HG03045 (cell line): ENCODE results near the gene PEX1.
A peak's percentile ranks its signal among the peaks of the same experiment; 100 is the strongest.
"Not testable (repeated sequence)": the region's sequence is repeated elsewhere in the genome, so short reads cannot be mapped to it uniquely, and the experiment has no call there.

Source experiments
- ATAC-seq: cut with Tn5 transposase; IDR thresholded peaks from one replicate; pipeline ENCODE4 v1.9.1; 2021; ENCODE audit warnings: mild to moderate bottlenecking, moderate library complexity; ENCODE audit not compliant: unreplicated experiment

PEX1 gene

DNA sequence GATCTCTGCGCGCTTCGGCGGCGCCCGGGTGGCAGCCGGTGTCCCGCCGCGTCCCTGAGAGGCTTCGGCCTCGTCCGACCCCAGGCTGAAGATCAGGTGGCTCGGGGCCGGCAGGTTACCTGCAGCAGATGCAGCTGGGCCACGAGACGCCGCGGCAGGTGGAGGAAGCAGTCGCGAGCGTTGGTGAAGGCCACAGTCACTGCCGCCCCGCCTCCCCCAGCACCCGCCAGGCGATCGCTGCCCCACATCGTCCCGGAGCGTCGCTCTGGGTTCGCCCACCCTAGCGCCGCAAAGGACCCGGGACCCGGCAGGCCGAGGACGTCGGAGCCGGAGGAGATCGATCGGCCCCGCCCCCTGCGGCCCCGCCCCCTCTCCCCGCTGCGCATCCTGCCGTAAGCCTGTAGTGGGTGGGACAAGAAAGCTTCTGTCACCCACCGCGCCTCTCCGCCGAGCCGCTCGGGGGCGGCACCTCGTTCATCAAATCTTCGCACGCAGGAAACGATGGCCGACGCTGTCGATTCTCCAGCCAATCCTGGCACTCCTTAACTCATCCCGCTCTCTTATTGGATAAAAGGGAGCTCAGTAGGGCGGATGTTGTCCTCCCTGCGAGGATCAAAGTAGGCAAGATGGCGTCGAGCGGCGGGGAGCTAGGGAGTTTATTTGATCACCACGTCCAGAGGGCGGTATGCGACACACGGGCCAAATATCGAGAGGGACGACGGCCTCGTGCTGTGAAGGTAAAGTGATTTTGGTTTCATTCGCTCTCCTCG is at the start of gene PEX1, which contains the start of gene RBM48:
Gene PEX1 (minus strand): TSS at position 333 of the 770 bp plus-strand sequence. CDS start 85 bp downstream, at position 248.
Gene RBM48 (plus strand): TSS at position 608 of the 770 bp plus-strand sequence. CDS start 19 bp downstream, at position 627.
- peak; percentile 97 for ATAC-seq

GRCh38 chr7:92576296-92576695 is 48.0 kb upstream of the PEX1 start:
- no peak for ATAC-seq

DNA sequence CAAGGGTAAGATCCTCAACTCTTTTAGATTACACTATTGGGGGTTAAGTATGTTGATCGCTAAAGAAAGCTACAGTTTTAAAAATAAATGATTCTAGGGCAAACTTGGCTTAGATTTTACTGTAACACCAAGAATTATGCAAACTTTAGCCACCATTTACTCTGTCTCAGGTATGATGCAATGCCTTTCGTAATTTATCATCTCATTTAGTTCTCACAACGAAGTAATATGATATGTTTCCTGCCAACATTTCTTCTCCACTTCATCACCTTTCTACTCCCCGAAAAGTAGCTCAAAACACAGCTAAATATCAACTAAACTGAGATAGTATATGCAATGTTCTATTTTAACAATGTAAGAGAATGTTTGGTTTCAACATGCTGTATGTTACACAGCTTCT is 40.8 kb upstream of the PEX1 start:
- ATAC-seq = no peak

DNA sequence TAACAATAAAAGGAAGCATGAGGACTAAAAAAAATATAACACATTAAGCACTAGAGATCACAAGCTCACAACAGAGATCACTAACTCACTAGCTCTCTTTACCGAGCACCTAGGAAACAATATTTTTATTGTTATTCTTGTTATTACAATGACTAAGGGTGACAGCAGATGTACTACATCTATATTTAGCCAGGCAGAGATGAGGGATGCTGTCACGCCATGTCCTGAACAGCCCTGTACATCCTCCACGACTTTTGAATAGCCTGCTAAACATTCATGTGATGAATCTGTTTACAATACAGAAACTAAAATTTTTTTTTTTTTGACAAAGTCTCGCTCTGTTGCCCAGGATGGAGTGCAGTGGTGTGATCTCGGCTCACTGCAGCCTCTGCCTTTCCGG is 39.1 kb upstream of the PEX1 start:
- ATAC-seq = no peak

DNA sequence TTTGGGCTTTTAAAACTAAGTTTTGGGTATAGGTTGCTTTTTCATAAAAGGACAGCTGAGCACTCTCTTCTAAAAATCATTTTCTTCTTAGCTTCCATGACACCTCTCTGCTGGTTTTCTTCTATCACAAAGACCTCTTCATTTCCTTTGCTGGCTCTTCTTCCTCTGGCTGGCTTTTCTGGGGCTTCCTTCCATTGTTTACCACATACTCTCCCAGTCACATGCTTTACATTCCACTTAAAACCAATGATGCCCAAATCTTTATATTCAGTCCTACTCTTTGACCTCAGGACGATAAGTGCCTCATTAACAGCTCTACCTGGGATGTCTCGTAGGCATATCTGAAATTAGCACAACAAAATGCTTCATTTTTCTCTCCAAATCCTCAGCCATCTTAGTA is 35.0 kb upstream of the PEX1 start:
- ATAC-seq = no peak

DNA sequence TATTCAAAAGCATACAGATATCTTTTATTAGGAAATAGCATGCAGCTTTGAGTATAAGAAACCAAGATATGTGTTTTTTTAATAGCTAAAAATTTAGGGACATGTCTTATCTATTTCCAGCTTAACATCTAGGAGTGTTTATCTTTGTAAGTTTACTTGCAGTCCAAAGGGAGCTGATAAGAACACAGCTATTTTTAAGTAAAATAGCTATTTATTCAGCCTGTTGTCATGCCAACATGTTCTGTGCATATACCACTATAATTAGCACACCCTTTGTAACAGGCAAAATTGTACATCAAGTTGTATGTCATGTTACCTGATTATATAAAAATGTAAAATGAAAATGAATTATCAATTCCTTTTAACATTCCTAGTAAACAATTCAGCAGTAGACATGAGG is 32.3 kb upstream of the PEX1 start:
- no peak for ATAC-seq

DNA sequence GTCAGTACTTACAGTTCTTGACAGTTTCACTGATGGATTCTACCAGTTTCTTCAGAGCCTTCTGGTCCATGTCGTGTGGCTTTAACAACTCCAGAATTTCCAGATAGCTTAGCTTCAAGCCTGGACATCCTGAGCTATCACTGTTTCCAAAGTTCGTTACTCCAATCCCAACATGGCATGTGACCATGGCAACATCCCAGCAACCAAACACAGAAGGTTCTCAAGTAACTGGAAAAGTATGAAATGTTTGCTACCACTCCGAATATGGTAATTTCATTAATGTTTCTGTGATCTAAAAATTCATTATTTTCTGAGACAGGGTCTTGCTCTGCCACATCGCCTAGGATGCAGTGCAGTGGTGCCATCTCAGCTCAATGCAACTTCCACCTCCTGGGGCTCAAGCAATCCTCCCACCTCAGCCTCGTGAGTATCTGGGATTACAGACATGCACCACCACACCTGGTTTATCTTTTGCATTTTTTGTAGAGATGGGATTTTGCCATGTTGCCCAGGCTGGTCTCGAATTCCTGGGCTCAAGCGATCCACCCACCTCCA is 29.6 kb upstream of the PEX1 start:
- ATAC-seq = no peak

- ATAC-seq = no peak
Measured at GRCh38 chr7:92557249-92557648, 28.9 kb upstream of the PEX1 start.

DNA sequence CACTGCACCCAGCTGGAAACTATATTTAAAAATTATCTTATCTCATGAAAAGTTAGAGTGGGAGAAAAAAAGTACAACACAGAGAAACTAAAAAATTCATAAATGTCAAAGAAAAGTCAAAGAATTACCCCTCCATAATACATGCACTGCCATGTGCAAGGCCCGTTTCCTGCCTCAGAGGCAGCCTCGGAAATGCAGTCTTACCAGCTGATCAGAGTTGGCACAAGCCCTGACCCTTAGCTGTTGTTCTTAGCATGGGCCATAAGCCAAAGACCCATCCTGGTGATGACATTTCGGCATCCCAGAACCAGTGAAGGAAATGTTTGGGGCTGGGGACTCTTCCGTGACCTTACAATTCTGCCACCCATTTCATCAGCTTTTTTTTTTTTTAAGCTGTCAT is 21.9 kb upstream of the PEX1 start:
- ATAC-seq = no peak

DNA sequence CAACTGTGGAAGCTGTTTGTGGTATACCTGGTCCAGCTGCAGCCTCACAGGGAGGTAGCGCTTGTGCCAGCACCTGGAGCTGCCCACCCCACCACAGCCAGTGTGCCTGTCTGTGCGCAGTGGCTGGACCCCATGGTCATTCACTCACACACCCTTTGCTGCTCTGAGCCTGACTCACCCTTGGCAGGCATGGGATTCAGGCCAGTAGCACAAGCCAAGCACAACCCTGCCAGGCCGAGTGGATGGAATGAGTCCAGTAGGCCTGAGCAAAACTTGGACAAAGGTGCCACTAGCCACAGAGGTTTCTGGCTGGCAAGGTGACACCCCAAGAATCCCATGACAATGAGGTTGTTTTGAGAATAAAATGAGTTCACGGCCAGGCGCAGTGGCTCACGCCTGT is 19.3 kb upstream of the PEX1 start:
- no peak for ATAC-seq

DNA sequence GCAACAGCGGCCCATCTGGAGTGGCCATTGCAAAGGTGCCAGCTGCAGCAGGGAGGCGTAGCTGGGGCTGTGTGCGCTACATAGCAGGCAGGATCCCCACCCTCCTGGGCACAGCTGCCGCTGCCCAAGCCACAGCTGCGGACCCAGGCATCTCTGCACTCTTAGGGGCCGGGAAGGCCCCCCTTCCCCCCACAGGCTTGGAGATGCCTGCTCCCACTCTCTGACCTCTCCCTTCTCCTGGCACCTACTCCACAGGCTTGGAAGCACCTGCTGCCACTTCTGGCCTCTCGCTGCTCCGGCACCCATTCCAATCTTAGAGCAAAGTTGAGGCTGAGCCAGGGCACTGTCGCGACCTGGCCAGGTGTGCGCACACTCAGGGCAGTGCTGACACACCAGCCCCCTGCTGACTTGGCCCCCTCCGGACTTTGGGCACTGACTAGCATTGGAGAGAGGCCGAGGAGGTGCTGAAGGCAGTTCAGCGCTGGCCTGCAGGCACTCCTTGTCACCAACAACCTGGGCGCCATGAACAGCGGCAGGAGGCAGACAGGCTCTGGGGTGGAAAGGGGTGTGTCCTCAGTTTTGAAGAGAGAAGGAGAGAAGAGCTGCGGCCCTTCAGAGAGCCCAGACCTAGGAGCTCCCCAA is 18.7 kb upstream of the PEX1 start:
- ATAC-seq = no peak

GRCh38 chr7:92545116-92545515 is 16.8 kb upstream of the PEX1 start:
- ATAC-seq = not testable (repeated sequence)

DNA sequence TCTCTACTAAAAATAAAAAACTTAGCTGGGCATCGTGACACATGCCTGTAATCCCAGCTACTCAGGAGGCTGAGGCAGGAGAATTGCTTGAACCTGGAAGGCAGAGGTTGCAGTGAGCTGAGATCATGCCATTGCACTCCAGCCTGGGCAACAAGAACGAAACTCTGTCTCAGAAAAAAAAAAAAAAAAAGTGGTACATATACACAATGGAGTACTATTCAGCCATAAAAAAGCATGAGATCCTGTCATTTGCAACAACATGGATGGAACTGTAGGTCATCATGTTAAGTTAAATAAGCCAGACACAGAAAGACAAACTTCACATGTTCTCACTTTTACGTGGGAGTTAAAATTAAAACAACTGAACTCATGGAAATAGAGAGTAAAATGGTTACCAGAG is 15.2 kb upstream of the PEX1 start:
- not testable (repeated sequence) for ATAC-seq

- no peak for ATAC-seq
Measured at GRCh38 chr7:92534572-92534971, 6.3 kb upstream of the PEX1 start.

GRCh38 chr7:92528958-92529264 is 591 bp upstream of the PEX1 start:
- ATAC-seq = no peak

GRCh38 chr7:92527300-92528187 is 776 bp downstream of the PEX1 start:
- ATAC-seq = peak; percentile 29

DNA sequence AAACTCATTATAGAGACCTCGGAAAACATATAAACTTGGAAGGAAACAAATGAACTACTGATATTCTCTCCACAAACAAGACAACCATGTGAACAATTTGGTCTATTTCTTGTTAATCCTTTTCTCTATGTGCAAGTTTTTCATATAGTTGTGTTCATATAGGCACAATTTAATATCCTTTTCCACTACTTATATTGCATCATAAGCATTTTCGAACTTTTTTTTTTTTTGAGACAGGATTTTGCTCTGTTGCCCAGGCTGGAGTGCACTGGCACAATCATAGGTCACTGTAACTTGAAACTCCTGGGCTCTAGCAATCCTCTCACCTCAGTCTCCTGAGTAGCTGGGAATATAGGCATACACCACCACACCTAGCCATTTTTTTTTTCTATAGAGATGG is 5.2 kb downstream of the PEX1 start:
- no peak for ATAC-seq

DNA sequence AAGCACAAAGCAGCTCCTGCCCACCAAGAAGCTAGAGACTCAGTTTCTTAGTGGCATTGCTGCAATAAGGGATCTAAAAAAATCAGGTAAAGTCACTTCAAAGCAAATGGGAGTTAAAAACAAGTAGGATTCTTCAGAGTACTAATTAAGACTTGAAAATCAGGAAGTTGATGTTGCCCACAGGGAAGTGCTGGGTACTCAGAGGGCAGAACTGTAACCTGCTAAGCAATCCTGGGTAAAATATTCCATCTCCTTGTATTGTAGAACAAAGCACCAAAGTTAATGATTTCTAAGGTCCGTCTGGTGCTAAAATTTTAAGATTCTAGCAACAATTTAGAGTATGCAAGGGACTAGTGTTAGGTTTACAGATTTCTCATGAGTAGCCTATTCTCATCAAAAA is 8.3 kb downstream of the PEX1 start:
- no peak for ATAC-seq

GRCh38 chr7:92517631-92518030 is 10.7 kb downstream of the PEX1 start:
- ATAC-seq = no peak

DNA sequence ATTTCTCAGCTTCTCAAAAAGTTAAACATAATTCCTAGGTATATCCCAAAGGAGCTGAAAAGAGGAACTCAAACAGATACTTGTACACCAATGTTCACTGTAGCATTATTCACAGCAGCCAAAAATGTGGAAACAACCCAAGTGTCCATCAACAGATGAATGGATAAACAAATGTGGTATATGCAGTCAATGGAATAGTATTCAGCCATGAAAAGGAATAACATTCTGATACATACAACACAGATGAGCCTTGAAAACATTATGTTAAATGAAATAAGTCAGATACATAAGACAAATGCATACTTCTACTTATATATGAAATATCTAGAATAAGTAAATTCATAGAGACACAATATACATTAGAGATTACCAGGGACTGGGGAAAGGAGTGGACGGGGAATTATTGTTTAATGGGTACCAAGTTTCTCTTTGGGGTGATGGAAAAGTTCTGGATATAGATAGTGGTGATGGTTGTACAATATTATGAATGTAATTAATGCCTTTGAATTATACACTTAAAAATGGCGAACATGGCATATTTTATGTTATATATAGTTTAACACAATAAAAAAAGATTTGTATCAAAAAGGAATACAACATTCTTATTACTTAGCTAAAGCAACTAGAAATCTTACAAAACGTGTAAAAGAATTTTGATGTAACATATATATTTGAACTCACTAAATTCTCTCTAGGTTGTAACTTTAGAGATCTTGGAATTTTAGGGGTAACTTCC is 15.0 kb downstream of the PEX1 start:
- no peak for ATAC-seq

DNA sequence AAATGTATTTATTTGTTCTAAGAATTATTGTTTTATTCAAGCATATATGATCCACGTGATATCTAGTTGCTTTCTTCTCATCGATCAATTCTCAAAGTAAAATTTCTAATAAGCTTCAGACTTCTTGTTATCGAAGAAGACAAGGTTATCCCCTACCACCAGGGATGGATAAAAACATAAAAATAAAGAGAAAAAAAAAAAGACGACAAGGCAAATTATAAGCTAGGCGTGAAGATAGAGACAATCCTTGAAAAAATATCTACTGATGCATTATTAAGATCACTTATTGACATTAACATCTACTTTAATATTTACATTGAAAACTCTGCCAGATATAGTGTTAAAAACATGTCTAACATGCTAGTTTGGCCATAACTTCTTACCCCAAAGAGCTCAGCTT is 19.4 kb downstream of the PEX1 start:
- ATAC-seq = no peak
